WERI-Rb-1 (cell line): Measurements from ENCODE around the gene HMGN1.
A peak's percentile ranks its signal among the peaks of the same experiment; 100 is the strongest.

ENCODE experiments used
- DNase-seq: peaks from one replicate; pipeline ENCODE4 v3.0.0-alpha.2; 2020
- H3K27ac ChIP-seq: fragments of 250-450 bp; sonication (Bioruptor Pico); 2 replicates; pipeline ENCODE4 v1.5.1; 2020; ENCODE audit warnings: mild to moderate bottlenecking, moderate library complexity
- H3K27me3 ChIP-seq: fragments of 250-450 bp; sonication (Bioruptor Pico); 2 replicates; pipeline ENCODE4 v1.5.1; 2021; ENCODE audit warnings: mild to moderate bottlenecking, low read depth, moderate library complexity; ENCODE audit not compliant: insufficient read depth, severe bottlenecking
- H3K36me3 ChIP-seq: fragments of 250-450 bp; sonication (Bioruptor Pico); 2 replicates; pipeline ENCODE4 v1.5.1; 2020; ENCODE audit warnings: mild to moderate bottlenecking, moderate library complexity
- H3K4me3 ChIP-seq: 2 replicates; pipeline ENCODE4 v1.5.1; 2011; ENCODE audit warnings: low read depth, mild to moderate bottlenecking, control low read depth, low read length
- H3K9me3 ChIP-seq: fragments of 250-450 bp; sonication (Bioruptor Pico); 2 replicates; pipeline ENCODE4 v1.5.1; 2021; ENCODE audit warnings: mild to moderate bottlenecking, moderate library complexity; ENCODE audit not compliant: severe bottlenecking
- CTCF ChIP-seq: IDR thresholded peaks from 2 replicates; pipeline ENCODE4 v1.5.1; 2011; ENCODE audit warnings: low read depth, mild to moderate bottlenecking, control low read depth, inconsistent platforms, low read length

HMGN1 gene

GRCh38 chr21:39318091-39318959 lies 30.6 kb downstream of the HMGN1 start:
- no peaks in the 10 kb centered on the region for H3K9me3 ChIP-seq
- H3K27me3 ChIP-seq = no peaks in the 10 kb centered on the region
- no peaks in the 10 kb centered on the region; the same call in 1 of the 2 replicates for H3K36me3 ChIP-seq
- H3K4me3 ChIP-seq = no peak overlapping the region
- H3K27ac ChIP-seq = peak overlapping the region; percentile 53
- DNase-seq = no peak
- no peak for TF ChIP-seq CTCF

GRCh38 chr21:39317134-39318090 lies 31.5 kb downstream of the HMGN1 start:
- H3K9me3 ChIP-seq = no peaks in the 10 kb centered on the region
- no peaks in the 10 kb centered on the region for H3K27me3 ChIP-seq
- H3K4me3 ChIP-seq = no peak overlapping the region
- H3K36me3 ChIP-seq = no peaks in the 10 kb centered on the region; the same call in 1 of the 2 replicates
- H3K27ac ChIP-seq = no peak overlapping the region
- no peak for TF ChIP-seq CTCF
- DNase-seq = no peak

GRCh38 chr21:39316729-39317128 lies 32.2 kb downstream of the HMGN1 start:
- no peaks in the 10 kb centered on the region for H3K27me3 ChIP-seq
- peaks cover 4% of the 10 kb centered on the region for H3K36me3 ChIP-seq
- no peak overlapping the region for H3K27ac ChIP-seq
- no peak overlapping the region for H3K4me3 ChIP-seq
- no peak for TF ChIP-seq CTCF
- DNase-seq = no peak
- no peaks in the 10 kb centered on the region for H3K9me3 ChIP-seq

- TF ChIP-seq CTCF = no peak
- no peak for DNase-seq
- peaks cover 13% of the 10 kb centered on the region for H3K36me3 ChIP-seq
- no peaks in the 10 kb centered on the region for H3K9me3 ChIP-seq
- H3K27ac ChIP-seq = no peak overlapping the region
- H3K27me3 ChIP-seq = no peaks in the 10 kb centered on the region
- no peak overlapping the region for H3K4me3 ChIP-seq
Measured at GRCh38 chr21:39315603-39316445, 33.1 kb downstream of the HMGN1 start.

- no peaks in the 10 kb centered on the region for H3K9me3 ChIP-seq
- DNase-seq = no peak
- peak overlapping the region; percentile 99 for H3K27ac ChIP-seq
- H3K4me3 ChIP-seq = peak overlapping the region; percentile 90
- TF ChIP-seq CTCF = no peak
- H3K27me3 ChIP-seq = no peaks in the 10 kb centered on the region
- peaks cover 25% of the 10 kb centered on the region for H3K36me3 ChIP-seq
Measured at GRCh38 chr21:39314143-39315027, 34.5 kb downstream of the HMGN1 start.
